Fibroblast of the aortic adventitia (primary cell): Measurements from ENCODE around the gene CLN6. TPM values are rescaled to one million over a fixed set of nuclear protein-coding genes. Genes with fewer than 3 reads are reported as not detected.
"Not testable (repeated sequence)": the region's sequence is repeated elsewhere in the genome, so short reads cannot be mapped to it uniquely, and the experiment has no call there.

Source experiments
- DNase-seq: peaks from one replicate; pipeline ENCODE4 v3.0.0-alpha.2; 2010; ENCODE audit warnings: low read depth
- H3K4me3 ChIP-seq: 2 replicates; pipeline ENCODE4 v1.5.1; 2011; ENCODE audit warnings: low read depth, mild to moderate bottlenecking, control low read depth, low read length, moderate library complexity
- total RNA-seq: library from RNA; depleted of rRNA; stranded (reverse); fragments of >200 nt; gene quantifications from 2 replicates; pipeline ENCODE4 v1.2.3, GENCODE V29; 2012; ENCODE audit warnings: low replicate concordance
- TF ChIP-seq, protein P1 (sequence below): IDR thresholded peaks from 2 replicates; pipeline ENCODE4 v1.5.1; 2011; ENCODE audit warnings: mild to moderate bottlenecking, low read length, control low read depth, inconsistent platforms; ENCODE audit not compliant: insufficient read depth

The CLN6 gene
- total RNA-seq, 1 donor = 25.9 TPM

DNA sequence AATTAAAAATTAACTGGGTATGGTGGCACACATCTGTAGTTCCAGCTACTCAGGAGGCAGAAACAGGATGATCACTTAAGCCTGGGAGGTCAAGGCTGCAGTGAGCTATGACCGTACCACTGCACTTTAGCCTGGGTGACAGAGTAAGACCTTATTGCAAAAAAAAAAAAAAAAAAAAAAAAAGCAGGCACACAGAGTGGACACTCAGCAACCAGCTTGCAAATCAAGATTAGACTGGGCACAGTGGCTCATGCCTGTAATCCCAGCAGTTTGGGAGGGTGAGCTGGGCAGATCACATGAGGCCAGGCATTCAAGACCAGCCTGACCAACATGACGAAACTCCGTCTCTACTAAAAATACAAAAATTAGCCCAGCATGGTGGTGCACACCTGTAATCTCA, 5.4 kb downstream of the CLN6 start:
- no peak for DNase-seq
- TF ChIP-seq, protein P1, sequence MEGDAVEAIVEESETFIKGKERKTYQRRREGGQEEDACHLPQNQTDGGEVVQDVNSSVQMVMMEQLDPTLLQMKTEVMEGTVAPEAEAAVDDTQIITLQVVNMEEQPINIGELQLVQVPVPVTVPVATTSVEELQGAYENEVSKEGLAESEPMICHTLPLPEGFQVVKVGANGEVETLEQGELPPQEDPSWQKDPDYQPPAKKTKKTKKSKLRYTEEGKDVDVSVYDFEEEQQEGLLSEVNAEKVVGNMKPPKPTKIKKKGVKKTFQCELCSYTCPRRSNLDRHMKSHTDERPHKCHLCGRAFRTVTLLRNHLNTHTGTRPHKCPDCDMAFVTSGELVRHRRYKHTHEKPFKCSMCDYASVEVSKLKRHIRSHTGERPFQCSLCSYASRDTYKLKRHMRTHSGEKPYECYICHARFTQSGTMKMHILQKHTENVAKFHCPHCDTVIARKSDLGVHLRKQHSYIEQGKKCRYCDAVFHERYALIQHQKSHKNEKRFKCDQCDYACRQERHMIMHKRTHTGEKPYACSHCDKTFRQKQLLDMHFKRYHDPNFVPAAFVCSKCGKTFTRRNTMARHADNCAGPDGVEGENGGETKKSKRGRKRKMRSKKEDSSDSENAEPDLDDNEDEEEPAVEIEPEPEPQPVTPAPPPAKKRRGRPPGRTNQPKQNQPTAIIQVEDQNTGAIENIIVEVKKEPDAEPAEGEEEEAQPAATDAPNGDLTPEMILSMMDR = no peak
- H3K4me3 ChIP-seq = no peak overlapping the region

DNA sequence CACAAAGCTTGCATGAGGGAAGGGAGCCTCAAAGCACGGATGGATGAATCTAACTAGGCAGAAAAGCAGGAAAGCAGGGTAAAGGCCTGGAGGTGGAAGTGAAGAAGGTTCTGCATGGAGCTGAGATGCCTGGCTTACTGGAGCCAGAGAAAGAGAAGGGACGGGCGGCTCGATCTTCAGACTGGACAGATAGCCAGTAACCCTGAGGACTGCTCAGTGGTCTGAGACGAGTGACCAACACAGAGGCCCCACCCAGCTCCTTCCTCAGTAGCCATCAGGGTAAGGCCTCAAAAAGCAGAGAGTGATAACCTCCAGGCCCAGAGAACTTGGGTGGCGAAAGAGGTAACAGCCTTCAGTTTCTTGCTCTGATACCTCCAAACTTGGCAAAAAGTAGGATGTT, 6.4 kb downstream of the CLN6 start:
- TF ChIP-seq, protein P1 = no peak
- H3K4me3 ChIP-seq = no peak overlapping the region
- DNase-seq = no peak

DNA sequence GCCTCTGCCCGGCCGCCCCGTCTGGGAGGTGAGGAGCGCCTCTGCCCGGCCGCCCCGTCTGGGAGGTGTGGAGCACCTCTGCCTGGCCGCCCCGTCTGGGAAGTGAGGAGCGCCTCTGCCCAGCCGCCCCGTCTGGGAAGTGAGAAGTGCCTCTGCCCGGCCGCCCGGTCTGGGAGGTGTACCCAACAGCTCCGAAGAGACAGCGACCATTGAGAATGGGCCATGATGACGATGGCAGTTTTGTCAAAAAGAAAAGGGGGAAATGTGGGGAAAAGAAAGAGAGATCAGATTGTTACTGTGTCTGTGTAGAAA, 7.1 kb downstream of the CLN6 start:
- H3K4me3 ChIP-seq, DNase-seq: not testable (repeated sequence)

DNA sequence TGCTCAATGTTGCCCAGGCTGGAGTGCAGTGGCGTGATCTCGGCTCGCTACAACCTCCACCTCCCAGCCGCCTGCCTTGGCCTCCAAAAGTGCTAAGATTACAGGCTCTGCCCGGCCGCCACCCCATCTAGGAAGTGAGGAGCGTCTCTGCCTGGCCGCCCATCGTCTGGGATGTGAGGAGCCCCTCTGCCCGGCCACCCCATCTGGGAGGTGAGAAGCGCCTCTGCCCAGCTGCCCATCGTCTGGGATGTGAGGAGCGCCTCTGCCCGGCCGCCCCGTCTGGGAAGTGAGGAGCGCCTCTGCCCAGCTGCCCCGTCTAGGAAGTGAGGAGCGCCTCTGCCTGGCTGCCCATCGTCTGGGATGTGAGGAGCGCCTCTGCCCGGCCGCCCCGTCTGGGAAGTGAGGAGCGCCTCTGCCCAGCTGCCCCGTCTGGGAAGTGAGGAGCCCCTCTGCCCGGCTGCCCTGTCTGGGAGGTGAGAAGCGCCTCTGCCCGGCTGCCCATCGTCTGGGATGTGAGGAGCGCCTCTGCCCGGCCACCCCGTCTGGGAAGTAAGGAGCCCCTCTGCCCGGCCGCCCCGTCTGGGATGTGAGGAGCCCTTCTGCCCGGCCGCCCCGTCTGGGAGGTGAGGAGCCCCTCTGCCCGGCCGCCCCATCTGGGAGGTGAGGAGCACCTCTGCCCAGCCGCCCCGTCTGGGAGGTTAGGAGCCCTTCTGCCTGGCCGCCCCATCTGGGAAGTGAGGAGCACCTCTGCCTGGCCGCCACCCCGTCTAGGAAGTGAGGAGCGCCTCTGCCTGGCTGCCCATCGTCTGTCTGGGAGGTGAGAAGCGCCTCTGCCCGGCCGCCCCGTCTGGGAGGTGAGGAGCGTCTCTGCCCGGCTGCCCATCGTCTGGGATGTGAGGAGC, 7.7 kb downstream of the CLN6 start:
- not testable (repeated sequence) for H3K4me3 ChIP-seq, DNase-seq

DNA sequence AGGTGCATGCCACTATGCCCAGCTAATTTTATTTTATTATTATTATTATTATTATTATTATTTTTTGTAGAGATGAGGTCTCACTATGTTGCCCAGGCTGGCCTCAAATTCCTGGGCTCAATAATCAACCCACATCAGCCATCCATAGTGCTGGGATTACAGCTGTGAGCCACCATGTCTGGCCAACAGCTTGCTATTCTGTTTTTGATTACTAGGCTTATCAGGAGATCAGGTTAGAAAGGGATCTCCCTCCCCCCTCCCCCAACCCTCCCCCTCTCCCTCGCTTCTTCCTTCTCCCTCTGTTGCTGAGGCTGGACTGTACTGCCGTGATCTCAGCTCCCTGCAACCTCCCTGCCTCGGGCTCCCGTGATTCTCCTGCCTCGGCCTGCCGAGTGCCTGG, 8.6 kb downstream of the CLN6 start:
- no peak for DNase-seq
- TF ChIP-seq, protein P1 = no peak
- no peak overlapping the region for H3K4me3 ChIP-seq

DNA sequence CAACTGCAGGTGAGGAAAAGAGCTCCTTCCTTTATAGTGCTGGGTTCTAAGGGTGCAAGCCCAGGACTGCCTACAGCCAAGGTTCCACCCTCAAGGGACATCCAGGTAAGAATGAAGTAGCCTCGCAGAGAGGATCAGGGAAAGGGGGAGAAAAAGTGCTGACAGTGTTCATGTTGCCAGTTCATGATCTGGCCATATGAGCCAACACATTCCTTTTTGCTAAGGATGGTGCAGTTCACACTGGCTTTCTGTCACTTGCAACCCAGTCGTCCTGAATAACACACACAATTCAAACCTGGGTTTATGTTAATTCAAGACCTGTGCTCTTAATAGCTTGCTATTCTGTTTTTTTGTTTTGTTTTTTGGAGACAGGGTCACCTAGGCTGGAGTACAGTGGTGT, 9.0 kb downstream of the CLN6 start:
- no peak overlapping the region for H3K4me3 ChIP-seq
- TF ChIP-seq, protein P1 = no peak
- no peak for DNase-seq

DNA sequence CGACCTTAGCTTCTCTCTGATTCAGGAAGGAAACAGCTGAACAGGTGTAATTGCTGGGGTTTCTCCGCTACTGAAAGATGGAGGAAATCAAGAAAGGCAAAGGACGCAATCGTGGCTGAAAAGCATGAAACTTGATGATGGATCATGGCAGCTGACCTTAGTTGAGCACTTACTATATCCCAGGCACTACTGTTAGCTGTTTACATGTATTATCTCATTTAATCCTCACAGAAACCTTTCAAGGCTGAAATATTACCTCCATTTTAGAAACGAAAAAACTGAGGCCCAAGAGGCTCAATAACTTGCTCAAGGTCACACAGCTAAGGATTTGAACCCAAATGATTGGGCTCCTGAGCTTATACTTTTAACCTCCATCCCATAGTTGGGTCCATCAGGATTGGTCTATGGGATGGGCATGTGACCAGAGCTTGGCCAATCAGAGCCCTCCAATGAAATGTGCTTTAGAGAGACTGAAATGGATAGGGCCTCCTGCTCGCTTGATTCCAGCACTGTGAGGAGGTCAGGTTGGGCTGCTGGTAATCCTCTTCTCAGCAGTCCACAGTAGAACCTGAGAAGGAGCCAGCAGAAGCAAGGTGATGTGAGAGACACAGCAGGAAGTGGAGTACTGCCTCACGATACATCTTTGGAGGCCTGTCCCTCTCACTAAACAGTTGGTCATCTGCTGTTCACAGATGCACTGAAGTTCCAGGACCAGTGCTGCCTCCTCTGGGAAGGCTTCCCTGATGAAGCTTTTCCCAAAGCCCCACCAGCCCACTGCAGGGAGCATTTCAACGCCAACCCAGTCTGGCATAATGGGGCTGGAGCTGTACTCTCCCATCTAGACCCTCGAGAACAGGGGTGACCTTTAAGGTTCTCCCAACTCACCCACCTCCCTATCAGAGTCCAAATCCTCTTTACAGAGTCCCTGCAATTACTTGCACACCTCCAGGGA, 10.4 kb downstream of the CLN6 start:
- TF ChIP-seq, protein P1 = no peak
- no peak overlapping the region for H3K4me3 ChIP-seq

More for the DNA sequence above, 10.4 kb downstream of the CLN6 start:
- DNase-seq = no peak
